GM18951 (cell line): ENCODE results near the gene ULK4.
"Not testable (repeated sequence)": the region's sequence is repeated elsewhere in the genome, so short reads cannot be mapped to it uniquely, and the experiment has no call there.

Source experiments
- POLR2A ChIP-seq: IDR thresholded peaks from 4 replicates; pipeline ENCODE4 v1.6.1; 2011; ENCODE audit warnings: mild to moderate bottlenecking; ENCODE audit not compliant: insufficient read length, insufficient read depth; ENCODE audit errors: extremely low read depth
- in situ Hi-C: fragments of 300-500 bp; cut with MboI; formaldehyde crosslinking; loops from one replicate; pipeline ENCODE4 v1.12.0; 2022; ENCODE audit warnings: low sequenced_read_pairs, mixed read lengths, inconsistent platforms; ENCODE audit not compliant: unreplicated experiment

Gene ULK4

GRCh38 chr3:41874022-41874421 is 87.9 kb downstream of the ULK4 start:
- in situ Hi-C loops: no loop called here

DNA sequence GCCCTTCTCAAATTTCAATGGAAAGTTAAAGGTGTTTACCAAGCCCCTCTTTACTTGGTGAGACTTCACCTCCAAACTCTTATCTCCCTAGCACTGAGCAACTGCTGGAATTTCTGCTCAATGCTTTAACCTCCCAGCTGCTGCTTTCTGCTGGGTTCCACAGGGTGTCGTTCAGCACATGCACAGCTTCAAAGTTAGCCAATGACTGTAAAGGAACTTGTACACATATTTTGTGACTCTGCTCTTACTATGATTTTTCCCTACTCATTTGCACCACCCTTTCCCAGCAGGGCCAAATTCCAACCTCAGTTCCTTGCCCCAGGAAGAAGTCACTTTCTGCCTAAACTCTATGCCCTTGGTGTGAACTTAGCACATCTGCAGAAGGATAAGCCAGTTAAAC is 89.7 kb downstream of the ULK4 start:
- TF ChIP-seq POLR2A: no peak
- in situ Hi-C loops: no loop called here

More at GRCh38 chr3:41874022-41874421, 87.9 kb downstream of the ULK4 start:
- no peak for TF ChIP-seq POLR2A

DNA sequence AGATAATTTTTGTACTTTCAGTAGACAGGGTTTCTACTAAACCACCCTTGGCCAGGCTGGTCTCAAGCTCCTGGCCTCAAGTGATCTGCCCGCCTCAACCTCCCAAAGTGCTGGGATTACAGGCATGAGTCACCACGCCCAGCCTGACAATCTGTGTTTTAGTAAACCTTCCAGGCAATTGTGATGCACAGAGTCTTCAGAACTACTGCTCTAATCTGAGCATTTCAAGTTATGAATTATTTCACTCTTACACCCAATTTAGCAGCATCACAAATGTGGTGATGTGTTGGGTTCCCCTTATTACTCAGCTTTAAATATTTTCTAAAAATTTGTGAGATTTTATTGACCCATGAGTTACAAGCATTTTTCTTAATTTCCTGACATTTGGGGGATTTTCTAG is 94.4 kb downstream of the ULK4 start:
- TF ChIP-seq POLR2A: no peak
- in situ Hi-C loops: no loop called here

- in situ Hi-C loops: no loop called here
- TF ChIP-seq POLR2A: no peak
These were observed 95.6 kb downstream of the ULK4 start for GRCh38 chr3:41866298-41866697.

GRCh38 chr3:41863024-41863423 is 98.9 kb downstream of the ULK4 start:
- in situ Hi-C loops: no loop called here
- no peak for TF ChIP-seq POLR2A

GRCh38 chr3:41860489-41860888 is 101.4 kb downstream of the ULK4 start:
- in situ Hi-C loops: not testable (repeated sequence)

- in situ Hi-C loops: no loop called here
- no peak for TF ChIP-seq POLR2A
These were observed 106.9 kb downstream of the ULK4 start for GRCh38 chr3:41854956-41855355.

DNA sequence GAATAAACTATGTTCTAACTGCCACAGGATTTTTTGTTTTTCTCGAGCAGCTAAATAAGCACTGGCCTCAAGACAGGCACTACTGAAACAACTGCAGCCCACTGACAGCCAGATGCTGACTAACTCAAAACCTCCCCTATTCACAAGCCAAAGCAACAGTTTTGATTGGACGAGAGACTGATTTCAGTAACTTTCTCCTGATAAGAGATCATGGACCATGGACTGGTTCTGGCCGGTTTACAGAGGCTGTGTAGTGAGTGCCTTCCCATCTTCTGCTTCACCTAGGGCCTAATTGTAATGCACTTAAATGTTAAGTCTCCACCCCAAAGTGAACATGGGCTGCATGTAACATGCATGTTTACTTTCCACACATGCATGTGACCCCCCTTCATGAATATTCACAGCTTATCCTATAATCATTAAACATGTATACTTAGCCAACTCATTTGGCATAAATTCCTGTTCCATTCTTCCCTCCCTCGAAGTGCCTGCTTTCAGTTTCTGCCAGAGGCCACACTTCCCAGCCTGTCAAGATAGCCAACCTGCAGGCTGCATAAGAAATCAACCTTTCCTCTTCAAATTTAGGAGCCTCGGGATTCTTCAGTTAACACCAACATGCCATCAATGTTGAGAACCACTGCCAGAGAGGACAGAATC is 108.2 kb downstream of the ULK4 start:
- TF ChIP-seq POLR2A: no peak
- in situ Hi-C loops: no loop called here

DNA sequence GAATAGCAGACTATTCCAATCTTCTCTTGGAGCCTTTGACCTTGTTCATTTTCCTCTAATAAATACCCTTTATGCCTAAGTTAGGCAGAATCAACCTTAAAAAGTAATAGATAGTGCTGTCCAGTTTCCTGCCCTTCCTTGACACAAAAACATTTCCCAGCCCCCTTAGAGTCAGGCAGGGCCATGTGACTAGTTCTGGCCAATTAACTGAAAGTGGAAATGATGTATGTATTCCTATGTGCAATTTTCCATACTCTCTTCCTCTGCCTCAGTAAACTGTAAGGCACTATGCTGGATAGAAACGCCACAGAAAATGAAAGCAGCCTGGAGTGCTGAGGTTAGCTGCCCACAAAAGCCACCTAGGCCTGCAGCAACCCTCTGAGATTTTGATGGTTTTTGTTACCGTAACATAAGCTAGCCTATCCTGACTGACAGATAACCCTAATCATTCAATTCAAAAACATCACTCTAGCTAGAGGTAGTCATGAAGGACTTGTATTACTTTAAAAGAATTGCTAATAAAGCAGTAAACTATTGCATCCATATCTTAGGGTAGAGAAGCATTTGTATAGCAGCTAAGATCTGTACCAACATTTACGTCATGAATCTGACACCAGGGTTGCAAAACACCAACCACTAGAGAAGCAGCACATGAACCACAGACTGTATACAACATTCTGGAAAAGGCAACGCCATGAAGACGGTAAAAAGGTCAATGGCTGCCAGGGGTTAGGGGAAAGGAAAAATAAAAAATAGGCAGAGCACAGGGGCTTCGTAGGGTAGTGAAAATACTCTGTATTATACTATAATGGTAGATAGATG is 112.9 kb downstream of the ULK4 start:
- in situ Hi-C loops: no loop called here

GRCh38 chr3:41847679-41848078 is 114.2 kb downstream of the ULK4 start:
- in situ Hi-C loops: no loop called here
- no peak for TF ChIP-seq POLR2A

More for the DNA sequence above, 112.9 kb downstream of the ULK4 start:
- TF ChIP-seq POLR2A: no peak

- in situ Hi-C loops: no loop called here
- no peak for TF ChIP-seq POLR2A
These were observed 115.1 kb downstream of the ULK4 start for GRCh38 chr3:41846850-41847249.

- TF ChIP-seq POLR2A: no peak
- in situ Hi-C loops: no loop called here
These were observed 116.1 kb downstream of the ULK4 start for GRCh38 chr3:41845826-41846225.

- in situ Hi-C loops: not testable (repeated sequence)
These were observed 117.6 kb downstream of the ULK4 start for GRCh38 chr3:41844256-41844655.

DNA sequence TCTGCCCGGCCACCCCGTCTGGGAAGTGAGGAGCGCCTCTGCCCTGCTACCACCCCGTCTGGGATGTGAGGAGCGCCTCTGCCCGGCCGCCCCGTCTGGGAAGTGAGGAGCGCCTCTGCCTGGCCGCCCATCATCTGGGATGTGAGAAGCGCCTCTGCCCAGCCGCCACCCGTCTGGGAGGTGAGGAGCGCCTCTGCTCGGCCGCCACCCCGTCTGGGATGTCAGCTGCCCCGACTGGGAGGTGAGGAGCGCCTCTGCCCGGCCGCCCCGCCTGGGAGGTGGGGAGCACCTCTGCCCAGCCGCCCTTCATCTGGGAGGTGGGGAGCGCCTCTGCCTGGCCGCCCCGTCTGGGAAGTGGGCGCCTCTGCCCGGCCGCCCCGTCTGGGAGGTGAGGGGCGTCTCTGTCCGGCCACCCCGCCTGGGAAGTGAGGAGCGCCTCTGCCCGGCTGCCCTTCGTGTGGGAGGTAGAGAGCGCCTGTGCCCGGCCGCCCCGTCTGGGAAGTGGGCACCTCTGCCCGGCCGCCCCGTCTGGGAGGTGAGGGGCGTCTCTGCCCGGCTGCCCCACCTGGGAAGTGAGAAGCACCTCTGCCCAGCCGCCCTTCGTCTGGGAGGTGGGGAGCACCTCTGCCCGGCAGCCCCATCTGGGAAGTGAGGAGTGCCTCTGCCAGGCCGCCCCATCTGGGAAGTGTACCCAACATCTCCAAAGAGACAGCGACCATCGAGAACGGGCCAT is 120.8 kb downstream of the ULK4 start:
- in situ Hi-C loops: not testable (repeated sequence)
